Liver (tissue), 3 donors: Measurements from ENCODE around the gene BLZF1.
"Not testable (repeated sequence)": the region's sequence is repeated elsewhere in the genome, so short reads cannot be mapped to it uniquely, and the experiment has no call there.

ENCODE experiments used
- CTCF ChIP-seq: fragments of 150-350 bp; IDR thresholded peaks from 2 replicates; pipeline ENCODE4 v1.5.1; 2017; ENCODE audit warnings: improper control_type of control experiment, low read depth, low read length; ENCODE audit not compliant: missing input control
- JUND ChIP-seq, 2 donors: IDR thresholded peaks; 2 replicates each; pipeline ENCODE4 v1.6.1; 2016; ENCODE audit warnings: antibody characterized with exemption in 2 of 2
- TAF1 ChIP-seq: conservative IDR thresholded peaks from 2 replicates; pipeline ENCODE4 v1.6.1; 2016; ENCODE audit warnings: antibody characterized with exemption, mild to moderate bottlenecking
- donor health status: healthy.
- donor health status: healthy.

- not testable (repeated sequence) for TF ChIP-seq CTCF; JUND (IDR thresholded peaks at IDR 0.05); TAF1
Measured at GRCh38 chr1:169408340-169408739, 40.3 kb downstream of the BLZF1 start.
